Stimulated activated naive CD8-positive, alpha-beta T cell treated with anti-CD3 and anti-CD28 coated beads, Interleukin-15, amount 100 ng/mL, for 72 hours (primary cell): ENCODE measurements around the gene COA4.

ENCODE experiments used
- ATAC-seq: fragments of 150-1000 bp; cut with Tn5 transposase; 2 replicates; pipeline ENCODE4 v1.10.0; 2021; ENCODE audit warnings: mild to moderate bottlenecking, moderate library complexity
- DNase-seq, 2 donors: peaks; one replicate each; pipeline ENCODE4 v3.0.0; 2021 to 2022
- H3K27ac Mint-ChIP-seq, 2 donors: one replicate each; pipeline ENCODE4 v1.8.0; 2022; ENCODE audit warnings: mild to moderate bottlenecking in 2 of 2, mixed read lengths in 2 of 2, moderate library complexity in 2 of 2
- H3K27me3 Mint-ChIP-seq: one replicate; pipeline ENCODE4 v1.8.0; 2022; ENCODE audit warnings: mixed read lengths
- H3K4me1 Mint-ChIP-seq: one replicate; pipeline ENCODE4 v1.8.0; 2022; ENCODE audit warnings: mild to moderate bottlenecking, mixed read lengths
- H3K4me3 Mint-ChIP-seq, 2 donors: one replicate each; pipeline ENCODE4 v1.8.0; 2022; ENCODE audit warnings: mild to moderate bottlenecking in 2 of 2, mixed read lengths in 2 of 2, moderate library complexity in 1 of 2
- H3K9me3 Mint-ChIP-seq, 2 donors: one replicate each; pipeline ENCODE4 v1.8.0; 2022; ENCODE audit warnings: mixed read lengths in 2 of 2

Gene COA4

DNA sequence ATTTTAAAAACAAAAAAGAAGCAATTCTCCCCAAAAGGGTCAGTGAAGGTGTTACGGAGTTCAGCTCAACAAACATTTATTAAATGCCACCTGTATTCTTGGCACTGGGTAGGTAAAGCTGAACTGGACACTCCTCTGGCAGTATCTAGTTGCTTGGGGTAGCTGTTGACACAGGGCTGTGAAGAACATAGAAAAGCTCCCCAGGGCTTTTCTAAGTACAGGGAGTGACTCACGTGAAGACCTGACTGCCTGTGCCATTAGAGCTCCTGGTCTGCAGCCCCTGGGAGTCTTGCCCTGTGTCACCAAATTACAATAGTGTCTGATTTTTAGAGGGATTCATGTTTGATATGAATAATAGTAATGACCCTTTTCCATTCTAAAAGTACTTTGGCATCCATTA is 43.6 kb downstream of the COA4 start:
- no peak for ATAC-seq

DNA sequence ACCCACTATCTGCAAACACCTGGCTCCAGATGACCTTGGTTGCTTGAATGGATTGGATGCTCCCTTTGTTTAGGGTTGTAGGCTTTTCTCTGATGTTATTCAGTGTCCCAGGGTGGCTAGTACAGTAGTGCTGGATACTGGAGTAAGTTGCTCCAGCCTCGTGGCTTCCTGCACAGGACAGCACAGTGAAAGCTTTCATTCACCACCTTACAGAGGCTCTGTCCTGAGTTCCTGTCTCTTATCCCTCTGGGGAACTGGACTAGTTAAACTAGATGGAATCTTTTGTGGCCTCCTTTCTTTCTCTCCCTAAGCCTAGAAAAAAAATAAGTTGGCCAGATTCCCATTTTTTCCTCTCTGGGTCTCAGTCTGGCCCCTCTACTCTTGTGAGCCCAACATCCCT is 46.4 kb downstream of the COA4 start:
- Mint-ChIP-seq H3K4me1 (no peaks in the 10 kb centered on the region), H3K27ac (no peak overlapping the region), H3K4me3 (no peak overlapping the region), H3K9me3 (no peaks in the 10 kb centered on the region), H3K27me3 (no peaks in the 10 kb centered on the region)
- DNase-seq (no peak), ATAC-seq (no peak)

More for the DNA sequence above, 43.6 kb downstream of the COA4 start:
- no peak for DNase-seq
- no peak overlapping the region for H3K27ac Mint-ChIP-seq
- no peak overlapping the region for H3K4me3 Mint-ChIP-seq
- no peaks in the 10 kb centered on the region for H3K27me3 Mint-ChIP-seq
- H3K9me3 Mint-ChIP-seq = no peaks in the 10 kb centered on the region
- H3K4me1 Mint-ChIP-seq = no peaks in the 10 kb centered on the region
